Stimulated activated CD8-positive, alpha-beta memory T cell treated with anti-CD3 and anti-CD28 coated beads, Interleukin-7, amount 100 ng/mL, for 1 hour (primary cell): ENCODE data around the gene GPATCH8.

Experiments
- DNase-seq, 2 donors: peaks; one replicate each; pipeline ENCODE4 v3.0.0-alpha.2; 2020; ENCODE audit warnings: low read depth in 2 of 2

GPATCH8 gene

DNA sequence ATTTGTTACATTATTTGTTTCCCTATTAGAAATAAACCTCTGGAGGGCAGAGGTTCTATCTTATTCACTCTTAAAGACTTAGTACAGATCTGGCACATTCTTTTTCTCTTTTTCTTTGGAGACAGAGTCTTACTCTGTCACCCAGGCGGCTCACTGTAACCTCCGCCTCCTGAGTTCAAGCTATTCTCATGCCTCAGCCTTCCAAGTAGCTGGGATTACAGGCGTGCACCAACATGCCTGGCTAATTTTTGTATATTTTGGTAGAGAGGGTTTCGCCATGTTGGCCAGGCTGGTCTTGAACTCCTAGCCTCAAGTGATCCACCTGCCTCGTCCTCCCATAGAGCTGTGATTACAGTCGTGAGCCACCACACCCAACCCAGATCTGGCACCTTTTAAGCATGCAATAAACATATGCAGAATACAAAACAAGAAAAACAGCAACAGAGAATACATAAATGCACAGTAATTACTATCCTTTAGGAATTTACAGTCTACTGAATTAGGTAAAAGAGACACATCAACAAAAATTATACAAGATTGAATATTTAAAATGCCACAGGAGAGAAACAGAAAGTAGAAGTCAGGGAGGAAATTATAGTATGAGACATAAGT lies 52.1 kb downstream of the GPATCH8 start:
- no peak for DNase-seq

DNA sequence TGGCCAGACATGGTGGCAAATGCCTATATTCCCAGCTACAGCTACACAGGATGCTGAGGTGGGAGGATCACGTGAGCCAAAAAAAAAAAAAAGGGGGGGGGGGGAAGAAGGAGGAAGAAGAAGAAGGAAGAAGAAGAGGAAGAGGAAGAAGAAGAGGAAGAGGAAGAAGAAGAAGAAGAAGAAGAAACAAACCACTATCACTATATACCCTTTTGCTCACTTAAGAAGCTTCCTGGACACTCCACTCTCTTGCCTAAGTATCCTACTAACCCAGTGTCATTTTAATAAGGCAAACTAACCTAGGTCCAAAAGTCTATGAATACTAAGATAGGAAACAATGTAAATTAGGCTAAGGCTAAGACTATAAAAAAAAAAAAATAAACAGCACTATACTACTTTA lies 54.8 kb downstream of the GPATCH8 start:
- DNase-seq = no peak

DNA sequence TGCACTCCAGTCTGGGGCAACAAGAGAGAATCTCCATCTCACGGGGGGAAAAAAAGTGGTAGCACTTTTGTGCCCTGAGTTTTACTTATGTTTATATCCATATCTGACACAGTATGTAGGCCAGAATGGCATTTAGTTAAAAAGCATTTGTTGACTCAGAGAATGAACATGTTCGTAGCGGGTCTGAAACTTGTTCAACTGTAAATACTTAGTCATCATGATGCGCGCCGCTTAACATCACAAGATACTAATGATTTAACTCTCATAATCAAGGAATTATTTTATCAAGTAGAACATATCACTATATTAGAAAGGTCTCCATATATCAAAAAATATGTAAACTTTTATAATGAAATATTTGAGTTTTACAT lies 58.5 kb downstream of the GPATCH8 start:
- DNase-seq = no peak

DNA sequence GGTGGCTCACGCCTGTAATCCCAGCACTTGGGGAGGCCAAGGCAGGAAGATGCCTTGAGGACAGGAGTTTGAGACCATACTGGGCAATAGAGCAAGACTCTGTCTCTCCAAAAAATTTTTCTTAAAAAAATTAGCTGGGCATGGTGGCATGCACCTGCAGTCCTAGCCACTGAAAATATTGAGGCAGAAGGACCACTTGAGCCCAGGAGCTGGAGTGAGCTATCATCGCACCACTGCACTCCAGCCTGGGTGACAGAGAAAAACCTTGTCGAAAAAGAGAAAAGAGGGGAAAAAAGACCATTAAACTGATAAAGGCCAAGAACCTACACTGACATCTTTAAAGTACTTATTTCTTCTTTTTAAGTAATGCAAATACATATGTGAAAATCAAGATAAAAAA lies 60.4 kb downstream of the GPATCH8 start:
- no peak for DNase-seq

DNA sequence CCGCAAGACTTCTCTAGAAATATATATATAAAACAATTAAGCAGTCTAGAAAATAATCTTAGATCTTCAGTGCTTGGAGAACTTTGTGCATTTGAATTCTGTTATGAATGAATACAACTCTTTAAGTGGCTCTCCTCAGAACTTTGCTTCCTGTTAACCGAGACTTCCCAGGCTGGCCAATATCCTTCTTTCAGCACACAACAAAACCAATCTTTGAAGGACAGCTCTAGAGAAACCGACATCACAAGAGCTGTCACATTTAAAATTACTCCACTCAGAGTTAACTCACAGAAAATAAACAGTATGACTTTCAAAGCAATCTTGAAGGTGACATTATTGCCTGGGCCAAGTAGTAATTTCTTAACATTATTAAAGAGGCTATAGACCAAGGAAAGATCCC lies 64.0 kb downstream of the GPATCH8 start:
- DNase-seq = no peak

DNA sequence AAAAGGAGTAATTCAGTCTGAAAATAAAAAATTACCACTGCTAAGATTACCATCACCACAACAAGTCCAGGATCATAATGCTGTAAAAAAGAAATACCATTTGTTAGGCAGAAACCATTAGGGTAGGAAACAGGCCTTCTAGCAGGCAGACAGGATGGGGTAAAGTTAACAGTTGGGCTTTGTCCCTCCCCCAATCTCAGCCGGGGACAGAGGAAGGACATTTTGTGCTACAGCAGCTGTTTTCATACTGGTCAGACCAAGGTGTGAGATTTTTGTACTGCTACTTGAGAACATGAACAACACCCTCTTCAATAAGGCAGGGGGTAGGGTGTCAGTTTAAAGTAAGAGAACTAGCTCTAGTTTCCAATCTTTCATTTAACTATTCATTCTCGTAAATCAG lies 64.6 kb downstream of the GPATCH8 start:
- peak; percentile 1 to 5 for DNase-seq

DNA sequence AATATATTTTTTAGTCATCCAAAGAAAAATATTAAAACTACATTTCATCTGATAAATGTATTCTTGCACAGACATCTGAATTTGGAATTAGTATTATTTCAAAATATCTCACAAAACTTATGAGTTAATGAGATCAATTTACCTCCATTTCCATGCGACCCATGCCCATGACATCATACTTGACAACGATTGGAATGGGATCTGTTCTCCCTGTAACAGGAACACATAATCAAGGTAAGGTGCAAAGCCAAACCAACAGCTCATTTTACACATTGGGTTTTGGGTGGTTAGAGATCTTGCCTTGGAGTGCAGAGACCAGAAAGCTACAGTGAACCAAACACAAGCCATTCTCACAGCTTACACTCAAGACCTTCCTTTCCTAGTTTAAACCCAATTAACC lies 66.9 kb downstream of the GPATCH8 start:
- DNase-seq = no peak

DNA sequence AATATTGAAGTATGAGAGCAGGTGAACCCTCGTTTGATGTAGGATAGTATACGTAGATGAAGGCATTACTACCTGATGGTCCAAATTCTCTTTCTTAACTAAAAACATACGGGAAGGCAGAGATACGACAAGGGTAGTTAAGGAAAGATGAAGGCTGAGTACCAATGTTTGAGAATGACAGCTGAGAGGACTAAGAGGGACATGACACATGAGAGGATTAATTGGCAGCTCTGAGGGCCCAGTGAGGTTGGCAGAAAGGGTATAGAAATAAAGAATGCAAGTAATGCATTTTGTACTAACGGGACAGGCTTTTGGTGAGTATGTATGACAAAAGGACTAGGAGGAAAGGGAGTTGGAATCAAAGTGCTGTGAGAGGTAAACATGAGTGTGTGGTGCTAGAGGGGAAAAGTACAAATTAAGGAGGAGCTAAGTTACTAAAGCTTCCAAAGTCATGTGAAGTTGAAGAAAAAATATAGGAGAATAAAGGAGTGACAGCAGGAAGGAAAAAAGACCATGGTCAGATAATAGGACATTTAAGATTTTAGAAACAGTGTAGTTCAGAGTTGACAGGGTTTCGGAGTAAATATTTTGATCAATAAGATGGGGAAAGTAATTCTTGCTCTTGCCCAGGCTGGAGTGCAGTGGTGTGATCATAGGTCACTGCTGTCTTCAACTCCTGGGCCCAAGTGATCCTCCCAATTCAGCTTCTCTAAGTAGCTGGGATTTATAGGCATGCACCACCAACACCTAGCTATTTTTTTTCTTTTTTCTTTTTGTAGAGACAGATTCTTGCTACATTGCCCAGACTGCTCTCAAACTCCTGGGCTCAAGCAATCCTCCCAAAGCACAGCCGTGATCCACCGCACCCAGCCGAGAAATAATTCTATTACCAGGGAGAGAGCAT lies 70.7 kb downstream of the GPATCH8 start:
- DNase-seq = no peak

DNA sequence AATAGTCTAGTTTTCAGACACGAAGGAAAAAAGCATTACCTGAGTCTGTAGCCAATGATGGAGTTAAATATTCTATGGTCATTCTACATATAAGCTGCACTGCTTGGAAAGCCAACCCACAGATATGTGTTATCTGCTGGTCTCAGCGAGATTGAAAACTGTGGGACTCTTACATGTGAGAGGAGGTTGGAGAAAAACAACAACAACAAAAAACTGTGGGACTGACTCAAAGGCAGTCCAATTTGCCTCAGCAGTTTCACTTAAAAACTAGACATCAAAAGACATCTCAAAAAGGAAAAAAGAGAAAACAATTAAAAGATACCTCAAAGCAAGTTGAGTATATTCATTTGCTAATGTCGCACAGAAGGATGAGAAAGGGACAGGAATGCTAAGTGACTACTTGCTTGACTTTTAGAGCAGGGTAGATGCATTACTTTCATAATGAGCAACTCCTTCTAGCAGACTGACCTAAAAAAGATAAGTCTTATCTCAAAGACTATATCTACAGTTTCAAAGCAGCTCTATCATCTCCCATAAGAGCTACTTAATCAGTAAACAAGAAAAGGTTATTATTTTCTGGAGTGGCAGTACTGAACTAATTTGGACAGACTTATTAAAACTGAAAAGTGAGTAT lies 78.3 kb downstream of the GPATCH8 start:
- no peak for DNase-seq

DNA sequence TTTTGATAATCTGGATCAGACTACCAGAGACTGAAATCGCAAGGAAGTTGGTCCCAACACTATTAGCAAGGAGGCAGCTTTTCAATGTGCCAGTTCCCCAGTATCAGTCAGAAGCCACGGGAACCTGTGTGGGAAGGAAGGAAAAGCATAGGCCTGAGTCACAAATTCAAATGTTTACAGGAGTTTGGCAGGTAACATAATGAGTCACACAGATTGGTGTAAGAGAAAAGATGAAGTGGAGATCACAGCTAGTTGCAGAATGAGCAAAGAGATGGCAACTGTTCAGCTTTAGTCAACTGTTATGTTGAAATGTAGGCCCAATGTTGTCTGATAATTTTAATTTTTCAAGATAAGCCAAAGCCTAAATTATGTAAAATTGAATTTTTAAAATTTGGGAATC lies 85.7 kb downstream of the GPATCH8 start:
- no peak for DNase-seq

DNA sequence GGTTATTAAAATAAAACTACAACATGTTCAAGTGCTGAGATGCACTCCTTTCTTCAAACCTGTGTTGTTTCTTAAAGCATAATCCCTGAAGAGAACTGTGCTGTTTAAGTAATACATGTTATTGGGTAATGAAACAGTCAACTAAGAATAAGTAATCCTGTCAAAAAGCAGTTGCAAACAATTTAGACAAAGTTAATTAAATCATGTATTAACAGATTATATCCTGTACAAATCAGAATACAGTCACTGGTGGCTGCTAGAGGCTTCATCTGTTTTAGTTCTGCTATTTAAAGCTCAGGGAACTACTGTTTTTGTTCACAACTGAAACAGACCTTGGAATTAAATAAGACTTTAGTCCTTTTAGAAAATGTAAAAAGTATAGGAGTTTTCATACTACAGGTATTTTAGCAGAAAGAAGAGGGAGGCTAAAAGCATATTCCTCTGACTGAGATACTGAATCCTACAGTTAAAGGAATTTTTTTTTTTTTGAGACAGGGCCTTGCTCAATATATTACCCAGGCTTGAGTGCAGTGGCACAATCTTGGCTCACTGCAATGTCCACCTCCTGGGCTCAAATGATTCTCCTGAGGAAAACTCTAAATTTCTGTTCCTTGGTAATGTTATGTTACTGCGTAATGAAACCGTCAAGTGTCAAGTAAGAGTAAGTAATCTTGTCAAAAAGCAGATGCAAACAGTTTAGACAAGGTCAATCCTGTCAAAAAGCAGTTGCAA lies 86.5 kb downstream of the GPATCH8 start:
- DNase-seq = no peak

DNA sequence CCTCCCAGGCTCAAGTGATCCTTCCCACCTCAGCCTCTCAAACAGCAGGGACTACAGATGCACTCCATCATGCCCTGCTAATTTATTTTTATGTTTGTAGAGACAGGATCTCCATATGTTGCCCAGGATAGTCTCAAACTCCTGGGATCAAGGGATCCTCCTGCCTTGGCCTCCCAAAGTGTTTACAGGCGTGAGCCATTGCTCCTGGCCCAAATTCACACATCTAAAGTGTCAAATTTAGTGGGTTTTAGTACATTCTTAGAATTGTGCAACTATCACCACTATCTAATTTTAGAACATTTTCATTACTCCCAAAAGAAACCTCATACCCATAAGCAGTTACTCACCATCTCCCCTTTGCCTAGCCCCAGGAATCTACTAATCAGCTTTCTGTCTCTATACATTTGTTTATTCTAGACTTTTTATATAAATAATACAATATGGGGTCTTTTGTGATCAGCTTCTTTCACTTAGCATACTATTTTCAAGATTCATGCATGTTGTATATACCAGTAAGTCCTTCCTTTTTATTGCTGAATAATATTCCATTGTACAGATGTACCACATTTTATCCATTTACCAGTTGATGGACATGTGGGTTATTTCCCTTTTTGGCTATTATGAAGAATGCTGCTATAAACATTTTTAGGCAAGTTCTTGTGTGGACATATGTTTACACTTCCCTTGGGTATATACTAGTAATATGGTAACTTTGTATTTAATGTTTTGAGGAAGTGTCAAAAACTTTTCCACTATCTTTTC lies 88.6 kb downstream of the GPATCH8 start:
- DNase-seq = no peak

DNA sequence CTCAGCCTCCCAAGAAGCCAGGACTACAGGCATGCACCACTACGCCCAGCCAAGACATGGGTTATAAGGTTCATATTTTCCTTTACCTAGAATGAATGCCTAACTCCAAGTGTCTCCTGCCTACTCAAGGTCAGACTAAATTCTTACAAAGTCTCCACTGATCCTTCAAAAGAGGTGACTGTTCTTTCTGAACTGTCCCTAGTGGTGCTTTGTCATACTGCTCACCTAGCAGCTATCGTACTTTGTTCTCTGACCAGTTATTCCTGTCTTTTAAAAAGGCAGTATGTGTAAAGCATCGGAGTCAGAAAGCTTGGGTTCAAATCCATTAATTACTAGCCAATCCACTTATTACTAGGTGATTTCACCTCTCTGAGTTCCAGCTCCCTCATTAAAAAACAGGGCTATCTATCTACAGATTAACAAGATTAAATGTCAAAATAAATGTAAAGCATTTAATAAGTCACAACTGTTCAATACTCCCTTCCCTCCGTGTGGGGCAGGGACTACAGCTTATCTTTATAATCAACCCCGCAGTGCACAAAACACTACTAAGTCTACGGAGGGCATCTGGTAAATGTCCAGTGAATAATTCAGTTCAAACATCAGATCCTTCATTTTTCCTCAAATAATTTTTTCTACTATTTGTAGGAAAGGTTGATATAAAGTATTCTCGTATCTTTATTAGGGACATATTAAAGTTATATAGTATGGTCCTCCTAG lies 93.7 kb downstream of the GPATCH8 start:
- DNase-seq = no peak

DNA sequence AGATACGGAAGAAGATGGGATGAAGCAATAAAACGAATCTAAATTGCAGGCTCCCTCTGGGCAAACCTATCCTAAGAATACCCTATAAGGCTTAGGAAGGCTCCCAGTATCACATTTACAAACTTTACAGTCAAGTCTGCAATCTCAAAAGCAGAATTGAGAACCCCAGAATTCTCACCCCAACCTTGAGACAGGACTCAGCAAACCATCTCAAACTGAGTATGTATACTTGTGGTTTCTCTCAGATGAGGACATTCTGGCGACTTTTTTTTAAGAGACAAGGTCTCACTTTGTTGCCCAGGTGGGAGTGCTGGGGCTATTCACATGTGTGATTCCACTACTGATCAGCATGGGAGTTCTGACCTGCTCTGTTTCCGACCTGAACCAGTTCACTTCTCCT lies 94.4 kb downstream of the GPATCH8 start:
- DNase-seq = no peak

DNA sequence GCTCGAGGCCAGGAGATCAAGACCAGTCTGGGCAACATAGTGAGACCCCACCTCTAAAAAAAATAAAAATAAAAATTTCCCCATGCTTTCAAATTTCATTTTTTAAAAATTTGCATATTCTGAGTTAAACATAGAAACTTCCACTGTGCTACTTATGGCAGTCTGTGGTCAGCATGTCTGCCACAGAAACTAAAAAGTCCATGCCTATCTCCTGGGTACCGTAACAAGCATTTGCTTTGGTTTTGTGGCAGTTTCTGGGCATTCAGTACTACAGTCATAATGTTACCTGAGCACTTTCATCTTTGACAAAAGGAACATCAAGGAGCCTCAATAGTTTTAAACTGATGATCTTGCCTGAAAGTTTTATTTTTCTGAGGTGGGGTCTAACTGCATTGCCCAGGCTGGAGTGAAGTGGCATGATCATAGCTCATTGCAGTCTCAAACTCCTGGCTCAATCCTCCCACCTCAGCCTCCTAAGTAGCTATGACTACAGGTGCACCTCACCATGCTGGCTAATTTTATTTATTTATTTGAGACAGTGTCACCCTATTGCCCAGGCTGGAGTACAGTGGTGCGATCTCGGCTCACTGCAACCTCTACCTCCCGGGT lies 100.5 kb downstream of the GPATCH8 start:
- no peak for DNase-seq

DNA sequence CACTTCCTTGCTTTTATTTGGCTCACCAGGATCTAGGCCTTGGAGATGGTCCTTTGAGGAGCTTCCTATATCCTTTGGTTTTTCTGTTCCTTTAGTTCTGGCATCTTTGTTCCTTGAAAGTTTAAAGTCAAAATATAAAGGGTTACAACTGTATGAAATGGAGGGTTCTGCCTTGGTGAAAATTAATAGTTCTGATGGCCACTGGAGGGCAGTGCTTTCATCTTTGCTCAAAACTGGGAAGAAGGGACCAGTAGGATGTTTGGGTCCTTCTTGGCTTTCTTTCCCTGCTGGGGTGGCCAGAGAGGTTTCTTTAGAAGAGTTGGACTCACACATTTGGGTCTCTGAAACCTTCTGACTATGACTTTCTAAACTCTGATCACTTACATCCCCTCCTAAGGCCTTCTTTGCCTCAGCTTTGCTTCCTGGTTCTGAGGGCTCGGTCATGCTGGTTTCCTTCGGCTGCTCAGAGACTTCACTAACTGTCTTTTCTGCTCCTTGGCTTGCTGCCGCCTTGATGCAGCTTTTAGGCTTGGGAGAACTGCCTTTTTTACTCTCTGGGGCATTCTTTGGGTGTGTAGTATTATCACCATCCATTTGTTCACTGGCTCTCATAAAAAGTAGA lies 102.9 kb downstream of the GPATCH8 start:
- DNase-seq = no peak

DNA sequence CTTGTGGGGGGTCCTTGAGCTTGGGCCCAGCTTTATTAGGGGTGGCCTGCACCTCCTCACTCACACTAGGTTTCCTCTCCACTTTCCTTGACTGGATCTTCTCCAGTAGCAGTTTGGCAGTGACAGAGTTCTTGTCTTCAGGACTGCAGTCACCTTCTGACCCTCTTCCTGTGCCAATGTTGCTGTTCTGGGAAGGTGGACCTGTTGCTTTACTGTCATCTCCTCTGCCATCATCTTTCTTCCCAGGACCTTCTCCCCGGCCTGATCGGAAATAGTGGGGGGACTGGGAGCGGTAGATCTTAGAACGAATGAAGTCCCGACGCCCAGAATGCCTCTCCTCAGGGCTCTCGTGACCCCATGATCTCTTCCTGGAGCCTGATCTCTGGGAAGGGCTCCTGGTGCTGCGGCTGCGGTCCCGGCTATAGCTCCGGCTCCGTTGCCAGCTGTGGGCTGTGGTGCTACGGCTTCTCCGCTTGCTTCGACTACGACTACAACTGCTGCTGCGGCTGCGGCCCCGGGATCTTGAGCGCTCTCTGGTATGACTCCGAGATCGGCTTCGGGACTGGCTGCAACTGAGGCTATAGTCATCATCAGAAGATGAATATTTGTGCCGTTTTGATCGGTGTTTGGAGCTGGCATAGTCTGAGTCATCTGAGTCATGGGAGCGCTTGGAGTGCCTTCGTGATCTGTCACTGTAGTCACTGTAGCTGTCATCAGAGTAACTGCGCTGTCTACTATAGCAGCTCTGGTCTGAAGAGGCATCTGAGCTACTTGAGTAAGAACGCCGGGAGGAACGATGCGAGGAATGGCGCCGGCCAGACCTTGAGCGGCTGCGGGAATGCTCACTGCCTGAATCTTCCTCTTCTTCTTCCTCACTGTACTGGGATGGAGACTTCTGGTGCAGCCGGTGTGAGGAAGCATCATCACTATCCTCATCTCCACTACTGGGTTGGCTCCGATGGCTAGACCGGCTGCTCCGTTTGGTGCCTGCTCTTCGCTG lies 104.2 kb downstream of the GPATCH8 start:
- no peak for DNase-seq

DNA sequence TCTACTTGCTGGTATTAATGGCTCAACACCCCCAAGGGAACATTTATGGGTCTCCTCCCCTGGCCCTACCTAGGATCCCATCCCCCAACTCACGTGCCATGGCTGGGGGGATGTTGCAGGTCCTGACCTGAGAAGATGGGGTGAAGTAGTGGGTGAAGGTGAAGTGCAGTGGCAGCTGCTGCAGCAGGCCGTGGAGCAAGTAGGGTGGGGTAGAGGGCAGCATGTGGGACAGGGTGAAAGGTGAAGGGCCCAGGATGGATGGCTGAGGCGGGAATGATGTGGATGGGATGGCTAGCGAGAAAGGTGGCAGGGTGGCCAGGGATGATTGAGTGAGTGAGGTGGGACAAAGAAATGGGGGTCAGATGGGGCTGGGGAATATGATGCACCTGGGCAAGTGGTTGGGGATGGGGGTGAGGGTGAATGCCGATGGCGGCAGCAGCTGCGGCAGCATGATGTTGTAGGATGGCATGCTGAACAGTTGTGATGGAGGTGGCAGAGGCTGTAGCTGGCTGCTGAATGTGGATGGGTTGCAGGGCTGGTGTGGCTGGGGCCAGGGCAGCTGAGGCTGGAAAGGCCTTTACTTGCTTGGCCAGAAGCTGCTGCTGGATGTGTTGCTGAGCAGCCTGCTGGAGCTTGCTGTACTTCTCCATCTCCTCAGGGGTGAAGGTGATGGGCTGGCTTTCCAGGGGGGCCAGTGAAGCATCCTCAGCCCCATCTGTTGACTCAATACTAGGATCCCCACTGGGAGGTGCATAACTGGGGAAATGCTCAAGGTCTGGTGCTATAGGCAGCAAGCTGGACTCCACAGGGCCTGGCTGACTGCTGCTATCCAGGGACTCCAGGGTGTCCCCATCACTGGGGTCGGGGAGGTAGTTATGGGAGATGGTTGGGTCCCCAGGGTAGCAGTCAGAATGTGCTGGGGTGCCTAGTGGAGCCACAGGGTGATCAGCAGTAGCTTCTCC lies 105.4 kb downstream of the GPATCH8 start:
- no peak for DNase-seq
